ENCODE measurements around the gene NRIP3. TPM values are rescaled to one million over a fixed set of nuclear protein-coding genes. Genes with fewer than 3 reads are reported as not detected.
"Not testable (repeated sequence)": the region's sequence is repeated elsewhere in the genome, so short reads cannot be mapped to it uniquely, and the experiment has no call there.

Gene NRIP3
- total and polyA plus RNA-seq, 2 donors (not counting 3 experiments of a cell fraction or from before 2014, with no cell fraction given), result 3.7 to 9.9 TPM

DNA sequence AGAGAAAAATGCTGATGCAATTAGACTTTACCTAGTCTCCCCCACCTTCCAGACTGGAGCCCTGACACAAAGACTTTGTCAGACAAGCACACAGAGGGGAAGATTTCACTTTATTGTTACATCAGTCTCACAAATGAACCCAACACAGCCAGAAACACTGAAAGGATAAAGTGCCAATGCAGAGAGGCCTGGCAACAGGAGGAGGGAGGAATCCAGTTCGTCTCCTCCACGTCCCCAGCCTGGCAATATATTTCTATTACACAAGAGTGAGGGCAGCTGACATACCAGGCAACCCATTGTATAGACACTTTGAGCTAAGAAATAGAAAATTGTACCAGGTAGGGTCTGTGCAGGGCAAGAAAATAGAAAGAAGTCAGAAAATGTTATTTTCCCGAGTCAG, 23.3 kb downstream of the NRIP3 start:
- Histone ChIP-seq H4K20me1 (replicated peaks; ENCODE audit: control insufficient read depth, extremely low read depth, insufficient read depth, low read length) (no peaks in the 10 kb centered on the region), H3K4me3 (replicated peaks in 1 of 3; ENCODE audit: insufficient read depth in 1 of 3, low read depth in 1 of 3, low read length in 3 of 3) (no peak overlapping the region), H2AFZ (ENCODE audit: low read depth, low read length) (no peak overlapping the region), H3K9me3 (replicated peaks; ENCODE audit: control insufficient read depth, insufficient read depth, low read length) (no peaks in the 10 kb centered on the region), H3K27ac (ENCODE audit: insufficient read depth, low read depth, low read length) (no peak overlapping the region), H3K4me1 (ENCODE audit: control insufficient read depth, extremely low read depth, insufficient read depth, low read length) (no peaks in the 10 kb centered on the region), H3K79me2 (ENCODE audit: control insufficient read depth, insufficient read depth, low read length) (no peaks in the 10 kb centered on the region), H3K9ac (replicated peaks; ENCODE audit: extremely low read depth, insufficient read depth, low read length) (no peak overlapping the region), H3K4me2 (ENCODE audit: insufficient read depth, low read length) (no peak overlapping the region), H3K9me1 (replicated peaks; ENCODE audit: control insufficient read depth, extremely low read depth, insufficient read depth, low read length) (no peaks in the 10 kb centered on the region), H3K36me3 (ENCODE audit: control insufficient read depth in 2 of 2, extremely low read depth in 1 of 2, insufficient read depth in 2 of 2, low read length in 2 of 2) (no peaks in the 10 kb centered on the region), H3K27me3 (ENCODE audit: control insufficient read depth in 2 of 2, insufficient read depth in 2 of 2, low read length in 2 of 2) (no peaks in the 10 kb centered on the region)
- no peak for TF ChIP-seq EZH2 (IDR thresholded peaks at IDR 0.05; ENCODE audit: borderline replicate concordance, low read depth, low read length, severe bottlenecking)
- TF ChIP-seq JUN (IDR thresholded peaks at IDR 0.05; ENCODE audit: borderline replicate concordance, insufficient read depth, insufficient read length, low read depth), result no peak
- TF ChIP-seq, protein P1, sequence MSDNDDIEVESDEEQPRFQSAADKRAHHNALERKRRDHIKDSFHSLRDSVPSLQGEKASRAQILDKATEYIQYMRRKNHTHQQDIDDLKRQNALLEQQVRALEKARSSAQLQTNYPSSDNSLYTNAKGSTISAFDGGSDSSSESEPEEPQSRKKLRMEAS (IDR thresholded peaks at IDR 0.05; ENCODE audit: insufficient read depth, insufficient read length), result no peak
- TF ChIP-seq, protein P2, sequence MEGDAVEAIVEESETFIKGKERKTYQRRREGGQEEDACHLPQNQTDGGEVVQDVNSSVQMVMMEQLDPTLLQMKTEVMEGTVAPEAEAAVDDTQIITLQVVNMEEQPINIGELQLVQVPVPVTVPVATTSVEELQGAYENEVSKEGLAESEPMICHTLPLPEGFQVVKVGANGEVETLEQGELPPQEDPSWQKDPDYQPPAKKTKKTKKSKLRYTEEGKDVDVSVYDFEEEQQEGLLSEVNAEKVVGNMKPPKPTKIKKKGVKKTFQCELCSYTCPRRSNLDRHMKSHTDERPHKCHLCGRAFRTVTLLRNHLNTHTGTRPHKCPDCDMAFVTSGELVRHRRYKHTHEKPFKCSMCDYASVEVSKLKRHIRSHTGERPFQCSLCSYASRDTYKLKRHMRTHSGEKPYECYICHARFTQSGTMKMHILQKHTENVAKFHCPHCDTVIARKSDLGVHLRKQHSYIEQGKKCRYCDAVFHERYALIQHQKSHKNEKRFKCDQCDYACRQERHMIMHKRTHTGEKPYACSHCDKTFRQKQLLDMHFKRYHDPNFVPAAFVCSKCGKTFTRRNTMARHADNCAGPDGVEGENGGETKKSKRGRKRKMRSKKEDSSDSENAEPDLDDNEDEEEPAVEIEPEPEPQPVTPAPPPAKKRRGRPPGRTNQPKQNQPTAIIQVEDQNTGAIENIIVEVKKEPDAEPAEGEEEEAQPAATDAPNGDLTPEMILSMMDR (IDR thresholded peaks at IDR 0.05; ENCODE audit: extremely low read depth in 1 of 2, insufficient read depth in 1 of 2, low read depth in 1 of 2, low read length in 2 of 2), result no peak
- TF ChIP-seq POLR2AphosphoS5 (IDR thresholded peaks at IDR 0.05; ENCODE audit: insufficient read depth, low read depth, low read length), result no peak
- DNase-seq (ENCODE audit: low read depth, low spot score), result no peak
- intact Hi-C loops (cut with micrococcal nuclease), result no loop called here
- ChIA-PET POLR2A (no interaction called here), CTCF (interaction anchor here (1.8 kb wide), 1 partner anchor 11 kb away, joined by 4 read pairs; no protein-coding TSS in a partner anchor)
- BruUV-seq (replicated peaks), result TSS peak; percentile 18
- FAIRE-seq, result no peak
- dilution Hi-C loops (cut with MboI; ENCODE audit: extremely low pct_ligation_motif_present, low sequenced_read_pairs), result no loop called here

GRCh38 chr11:8979365-8979764, 24.4 kb downstream of the NRIP3 start:
- FAIRE-seq, result peak; percentile 15
- dilution Hi-C loops (cut with MboI; ENCODE audit: extremely low pct_ligation_motif_present, low sequenced_read_pairs); H3K9ac ChIP-seq (replicated peaks; ENCODE audit: extremely low read depth, insufficient read depth, low read length); H3K27me3 ChIP-seq (ENCODE audit: control insufficient read depth in 2 of 2, insufficient read depth in 2 of 2, low read length in 2 of 2); H3K79me2 ChIP-seq (ENCODE audit: control insufficient read depth, insufficient read depth, low read length); BruUV-seq (replicated peaks); H3K27ac ChIP-seq (ENCODE audit: insufficient read depth, low read depth, low read length); intact Hi-C loops (cut with micrococcal nuclease); H3K36me3 ChIP-seq (ENCODE audit: control insufficient read depth in 2 of 2, extremely low read depth in 1 of 2, insufficient read depth in 2 of 2, low read length in 2 of 2); H3K4me2 ChIP-seq (ENCODE audit: insufficient read depth, low read length); H3K9me1 ChIP-seq (replicated peaks; ENCODE audit: control insufficient read depth, extremely low read depth, insufficient read depth, low read length); POLR2A ChIA-PET; H4K20me1 ChIP-seq (replicated peaks; ENCODE audit: control insufficient read depth, extremely low read depth, insufficient read depth, low read length); H2AFZ ChIP-seq (ENCODE audit: low read depth, low read length); H3K4me1 ChIP-seq (ENCODE audit: control insufficient read depth, extremely low read depth, insufficient read depth, low read length); H3K9me3 ChIP-seq (replicated peaks; ENCODE audit: control insufficient read depth, insufficient read depth, low read length); CTCF ChIA-PET; DNase-seq (ENCODE audit: low read depth, low spot score); H3K4me3 ChIP-seq (replicated peaks in 1 of 3; ENCODE audit: insufficient read depth in 1 of 3, low read depth in 1 of 3, low read length in 3 of 3): not testable (repeated sequence)

Data from endothelial cell of umbilical vein (primary cell).